GM12878 (cell line): ENCODE data around the gene DAB2IP. TPM values are rescaled to one million over a fixed set of nuclear protein-coding genes. Genes with fewer than 3 reads are reported as not detected.

Experiments used
- ATAC-seq: fragments of 200-7000 bp; cut with Tn5 transposase; 3 replicates; pipeline ENCODE4 v1.9.1; 2020; ENCODE audit warnings: mild to moderate bottlenecking, moderate library complexity
- BruUV-seq: library from RNA; stranded (reverse); fragments of 400-500 nt; replicated peaks from 2 replicates; lab custom pipeline; 2021; lab: Mats Ljungman, UMichigan
- CTCF ChIA-PET: fragments of 300-600 bp; sonication (Branson Sonifier 250); formaldehyde crosslinking; extraction: SDS; loops from one replicate; lab custom pipeline; 2021; ENCODE audit warnings: inconsistent platforms; lab: Yijun Ruan, JAX
- POLR2A ChIA-PET: fragments of 350-600 bp; formaldehyde crosslinking; extraction: SDS; loops from one replicate; lab custom pipeline; 2021; ENCODE audit warnings: inconsistent platforms; lab: Charles Lee
- RAD21 ChIA-PET: fragments of 300-600 bp; sonication (Branson Sonifier 250); formaldehyde crosslinking; loops from one replicate; lab custom pipeline; 2023; ENCODE audit warnings: antibody characterized with exemption; ENCODE audit not compliant: unreplicated experiment; lab: Charles Lee
- SMC1A ChIA-PET: fragments of 300-600 bp; sonication (Branson Sonifier 250); formaldehyde crosslinking; loops from one replicate; lab custom pipeline; 2023; ENCODE audit not compliant: unreplicated experiment, uncharacterized antibody; lab: Charles Lee
- DNase-seq: peaks from one replicate; pipeline ENCODE4 v3.0.0-alpha.2; 2011; ENCODE audit warnings: low read depth, low spot score
- FAIRE-seq: peaks from 3 replicates; lab custom pipeline; 2011; peaks lifted over from hg19 to GRCh38; lab: Jason Lieb, UNC
- H2AFZ ChIP-seq: 2 replicates; pipeline ENCODE4 v1.6.0; 2011; ENCODE audit warnings: low read depth, low read length, control low read depth; ENCODE audit not compliant: control insufficient read depth
- H3K27ac ChIP-seq: 2 replicates; pipeline ENCODE4 v1.5.1; 2011; ENCODE audit warnings: control low read depth; ENCODE audit not compliant: control insufficient read depth, insufficient read depth
- H3K27me3 ChIP-seq, 2 experiments: replicated peaks in 1 of 2; 2 replicates each; pipeline versions ENCODE4 v1.6.0 to v1.6.1; 2011; ENCODE audit warnings: low read length in 1 of 2; ENCODE audit not compliant: control insufficient read depth in 2 of 2, insufficient read depth in 2 of 2
- H3K36me3 ChIP-seq, 2 experiments: 2 replicates each; pipeline ENCODE4 v1.5.1; 2011; ENCODE audit warnings: low read length in 1 of 2; ENCODE audit not compliant: control insufficient read depth in 2 of 2, insufficient read depth in 2 of 2
- H3K4me1 ChIP-seq: 2 replicates; pipeline ENCODE4 v1.6.1; 2011; ENCODE audit warnings: mild to moderate bottlenecking, low read length, moderate library complexity, mixed read lengths; ENCODE audit not compliant: control insufficient read depth, insufficient read depth
- H3K4me2 ChIP-seq: 2 replicates; pipeline ENCODE4 v1.6.0; 2011; ENCODE audit warnings: control low read depth; ENCODE audit not compliant: control insufficient read depth, insufficient read depth
- H3K4me3 ChIP-seq: fragments of 200-600 bp; sonication (generic); 2 replicates; pipeline ENCODE4 v1.5.1; 2016
- H3K79me2 ChIP-seq: 2 replicates; pipeline ENCODE4 v1.6.0; 2011; ENCODE audit warnings: low read length; ENCODE audit not compliant: control insufficient read depth, insufficient read depth
- H3K9ac ChIP-seq: 2 replicates; pipeline ENCODE4 v1.8.0; 2011; ENCODE audit warnings: low read length, control low read depth, mixed read lengths; ENCODE audit not compliant: control insufficient read depth, insufficient read depth
- H3K9me3 ChIP-seq: replicated peaks from 3 replicates; pipeline ENCODE4 v1.5.1; 2011; ENCODE audit warnings: mild to moderate bottlenecking, low read length; ENCODE audit not compliant: control insufficient read depth, insufficient read depth
- H4K20me1 ChIP-seq: 2 replicates; pipeline ENCODE4 v1.6.0; 2011; ENCODE audit not compliant: control insufficient read depth, insufficient read depth
- EP300 ChIP-seq, 2 experiments: fragments of 150-350 bp in 1 of 2; IDR thresholded peaks; 2 replicates each; pipeline ENCODE4 v1.6.1; 2011 to 2012; ENCODE audit warnings: low read depth in 2 of 2, low read length in 2 of 2, borderline replicate concordance in 1 of 2, improper control_type of control experiment in 1 of 2, inconsistent platforms in 1 of 2; ENCODE audit not compliant: control insufficient read depth in 1 of 2
- LARP7 ChIP-seq: fragments of 450-650 bp; IDR thresholded peaks from 2 replicates; pipeline ENCODE4 v1.6.1; 2017; ENCODE audit warnings: mild to moderate bottlenecking
- POLR2A ChIP-seq: IDR thresholded peaks from 2 replicates; pipeline ENCODE4 v1.6.1; 2011; ENCODE audit warnings: low read depth, mild to moderate bottlenecking, low read length
- RAD51 ChIP-seq: fragments of 450-650 bp; IDR thresholded peaks from 2 replicates; pipeline ENCODE4 v1.6.1; 2016; ENCODE audit warnings: moderate library complexity, mild to moderate bottlenecking, inconsistent platforms
- SREBF1 ChIP-seq: IDR thresholded peaks from 2 replicates; pipeline ENCODE4 v1.6.1; 2012; ENCODE audit warnings: mild to moderate bottlenecking, low read length
- TBL1XR1 ChIP-seq: IDR thresholded peaks from 2 replicates; pipeline ENCODE4 v1.6.1; 2012; ENCODE audit warnings: low read depth, low read length, improper control_type of control experiment
- TCF3 ChIP-seq: IDR thresholded peaks from 2 replicates; pipeline ENCODE4 v1.6.1; 2012; ENCODE audit warnings: low read depth, mild to moderate bottlenecking, low read length, borderline replicate concordance; ENCODE audit not compliant: insufficient read depth
- WGBS: methylation state at CpG from one replicate; pipeline ENCODE4 v1.1.6; 2016; ENCODE audit warnings: low lambda C conversion rate; ENCODE audit not compliant: insufficient replicate concordance, insufficient coverage; ENCODE audit errors: missing lambda C conversion rate; 5-methylcytosine and 5-hydroxymethylcytosine counted together
- in situ Hi-C: fragments of 300-500 bp; cut with MboI; formaldehyde crosslinking; loops from 9 replicates; pipeline ENCODE4 v1.14.3; 2018; ENCODE audit warnings: mixed read lengths
- intact Hi-C: fragments of 100-400 bp; cut with micrococcal nuclease; formaldehyde crosslinking; loops from one replicate; pipeline ENCODE4 v1.14.2; 2022; ENCODE audit not compliant: unreplicated experiment
- polyA plus RNA-seq, 11 experiments: library from polyadenylated mRNA; depleted of rRNA in 4 of 11; unstranded in 6 of 11; stranded (reverse) in 5 of 11; fragments of >200 nt; fragmentation: Nextera tagmentation in 4 of 11; fragmentation: Illumina TruSeq in 1 of 11; extraction: Ambion mirVana in 4 of 11; extraction: Trizol in 1 of 11; gene quantifications; 1 replicate in 1 of 11; 2 replicates in 10 of 11; pipeline versions ENCODE4 v1.2.1 to v1.2.3, GENCODE V29; 2011 to 2016; ENCODE audit warnings: inconsistent platforms in 2 of 11, missing spikeins in 2 of 11, low read depth in 1 of 11
- total RNA-seq, 4 experiments: library from RNA; depleted of rRNA in 3 of 4; stranded (reverse); fragments of >200 nt in 3 of 4; fragmentation: Illumina TruSeq in 1 of 4; extraction: Trizol in 1 of 4; gene quantifications; 2 replicates each; pipeline versions ENCODE4 v1.2.1 to v1.2.3, GENCODE V29; 2013 to 2021
- TF ChIP-seq, protein P1 (sequence below): fragments of 450-650 bp; IDR thresholded peaks from 2 replicates; pipeline ENCODE4 v1.6.1; 2018; ENCODE audit warnings: mild to moderate bottlenecking, low read depth, moderate library complexity; ENCODE audit not compliant: partially characterized antibody

Gene DAB2IP
- total and polyA plus RNA-seq, 10 of the 15 experiments (the other 5 are each of a cell fraction or from before 2014, with no cell fraction given) = 0.03 to 0.38 (median 0.14) TPM; not detected in 6

DNA sequence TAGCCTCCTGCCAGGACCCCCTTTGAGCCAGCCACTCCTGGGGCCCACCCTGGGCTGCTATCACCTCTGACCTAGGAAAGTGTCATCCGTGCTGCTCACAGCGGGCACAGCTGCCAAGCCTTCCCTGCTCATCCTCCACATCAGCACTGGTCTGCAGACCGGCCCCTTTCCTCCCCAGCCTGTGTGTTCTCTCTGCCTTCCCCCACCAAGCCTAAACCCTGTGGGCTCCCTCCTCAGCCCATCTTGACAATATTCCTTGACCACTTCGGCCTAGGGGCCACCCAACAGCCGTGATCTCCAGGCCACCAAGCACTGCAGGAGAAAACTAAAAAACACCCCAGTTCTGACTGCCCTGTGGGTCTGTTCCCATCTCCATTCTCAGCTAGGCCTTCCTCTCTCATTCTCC, 135.1 kb downstream of the DAB2IP start (continued):
- no peak for TF ChIP-seq EP300 (IDR thresholded peaks at IDR 0.05; ENCODE audit: borderline replicate concordance in 1 of 2, control insufficient read depth in 1 of 2, low read depth in 2 of 2, low read length in 2 of 2)
- TF ChIP-seq, all 136 proteins: peak for 0

DNA sequence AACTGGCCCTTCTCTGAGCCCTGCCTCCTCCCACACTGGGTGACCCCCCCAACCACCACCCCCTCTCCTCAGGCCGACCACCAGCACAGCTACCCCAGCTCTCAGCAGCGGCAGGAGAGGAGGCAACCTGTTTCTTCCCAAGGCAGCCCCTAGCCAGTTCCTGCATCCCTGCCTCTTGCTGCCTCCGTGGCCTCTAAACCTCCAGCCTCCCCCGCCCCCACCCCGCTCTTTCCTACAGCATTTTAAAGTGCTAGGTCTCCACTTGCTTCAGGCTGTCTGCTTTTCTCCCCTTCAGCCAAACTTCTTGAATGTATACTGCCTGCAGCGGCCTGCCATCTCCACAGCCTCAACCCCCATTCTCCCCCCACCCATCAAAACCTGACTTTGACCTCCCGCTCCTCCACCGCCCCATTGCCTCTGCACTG, 135.6 kb downstream of the DAB2IP start:
- TF ChIP-seq TBL1XR1 = no peak
- no peak for TF ChIP-seq POLR2A
- TF ChIP-seq, protein P1, sequence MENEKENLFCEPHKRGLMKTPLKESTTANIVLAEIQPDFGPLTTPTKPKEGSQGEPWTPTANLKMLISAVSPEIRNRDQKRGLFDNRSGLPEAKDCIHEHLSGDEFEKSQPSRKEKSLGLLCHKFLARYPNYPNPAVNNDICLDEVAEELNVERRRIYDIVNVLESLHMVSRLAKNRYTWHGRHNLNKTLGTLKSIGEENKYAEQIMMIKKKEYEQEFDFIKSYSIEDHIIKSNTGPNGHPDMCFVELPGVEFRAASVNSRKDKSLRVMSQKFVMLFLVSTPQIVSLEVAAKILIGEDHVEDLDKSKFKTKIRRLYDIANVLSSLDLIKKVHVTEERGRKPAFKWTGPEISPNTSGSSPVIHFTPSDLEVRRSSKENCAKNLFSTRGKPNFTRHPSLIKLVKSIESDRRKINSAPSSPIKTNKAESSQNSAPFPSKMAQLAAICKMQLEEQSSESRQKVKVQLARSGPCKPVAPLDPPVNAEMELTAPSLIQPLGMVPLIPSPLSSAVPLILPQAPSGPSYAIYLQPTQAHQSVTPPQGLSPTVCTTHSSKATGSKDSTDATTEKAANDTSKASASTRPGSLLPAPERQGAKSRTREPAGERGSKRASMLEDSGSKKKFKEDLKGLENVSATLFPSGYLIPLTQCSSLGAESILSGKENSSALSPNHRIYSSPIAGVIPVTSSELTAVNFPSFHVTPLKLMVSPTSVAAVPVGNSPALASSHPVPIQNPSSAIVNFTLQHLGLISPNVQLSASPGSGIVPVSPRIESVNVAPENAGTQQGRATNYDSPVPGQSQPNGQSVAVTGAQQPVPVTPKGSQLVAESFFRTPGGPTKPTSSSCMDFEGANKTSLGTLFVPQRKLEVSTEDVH = no peak
- no peak for TF ChIP-seq LARP7
- no peak for TF ChIP-seq RAD51
- TF ChIP-seq SREBF1 = no peak
- no peak for TF ChIP-seq TCF3
- TF ChIP-seq, all 136 proteins: peak for 0
- no peak for FAIRE-seq
- no peaks in the 10 kb centered on the region for H3K9me3 ChIP-seq
- H2AFZ ChIP-seq = no peak overlapping the region
- 29% methylated on average over 7 of the region's 8 CpGs for WGBS
- peaks cover 3 to 8% of the 10 kb centered on the region in 2 experiments; a peak in 3 of 4 replicates for H3K27me3 ChIP-seq
- no peak overlapping the region for H3K9ac ChIP-seq
- H3K4me3 ChIP-seq = no peak overlapping the region
- no peaks in the 10 kb centered on the region for H3K36me3 ChIP-seq
- RAD21 ChIA-PET = no interaction called here
- intact Hi-C loops (no loop called here), in situ Hi-C loops (no loop called here)
- H3K4me2 ChIP-seq = no peak overlapping the region
- H3K4me1 ChIP-seq = no peaks in the 10 kb centered on the region
- no peak overlapping the region for H3K27ac ChIP-seq
- DNase-seq = no peak
- no peaks in the 10 kb centered on the region for H4K20me1 ChIP-seq
- SMC1A ChIA-PET = no interaction called here
- POLR2A ChIA-PET = no interaction called here
- CTCF ChIA-PET = no interaction called here
- no peak for ATAC-seq
- no TSS peak for BruUV-seq
- no peaks in the 10 kb centered on the region for H3K79me2 ChIP-seq
